Measurements from ENCODE around the gene SS18L1.
"Not testable (repeated sequence)": the region's sequence is repeated elsewhere in the genome, so short reads cannot be mapped to it uniquely, and the experiment has no call there.

SS18L1 gene

GRCh38 chr20:62138912-62139311 lies 4.7 kb upstream of the SS18L1 start:
- DNase-seq = no peak

GRCh38 chr20:62139636-62140035 lies 3.9 kb upstream of the SS18L1 start:
- DNase-seq = no peak

GRCh38 chr20:62141043-62141396 lies 2.5 kb upstream of the SS18L1 start:
- DNase-seq = no peak

GRCh38 chr20:62141397-62142251 lies 1.9 kb upstream of the SS18L1 start:
- DNase-seq = no peak

- no peak for DNase-seq
Measured at GRCh38 chr20:62142252-62143080, 1.1 kb upstream of the SS18L1 start.

GRCh38 chr20:62143957-62144825 lies 622 bp downstream of the SS18L1 start:
- peak; percentile 24 for DNase-seq

GRCh38 chr20:62145688-62146018 lies 2.1 kb downstream of the SS18L1 start:
- no peak for DNase-seq

GRCh38 chr20:62146019-62146755 lies 2.6 kb downstream of the SS18L1 start:
- DNase-seq = no peak

- no peak for DNase-seq
Measured at GRCh38 chr20:62147125-62147524, 3.6 kb downstream of the SS18L1 start.

GRCh38 chr20:62147528-62147927 lies 4.0 kb downstream of the SS18L1 start:
- no peak for DNase-seq

GRCh38 chr20:62148383-62148782 lies 4.8 kb downstream of the SS18L1 start:
- DNase-seq = not testable (repeated sequence)

GRCh38 chr20:62148908-62149314 lies 5.3 kb downstream of the SS18L1 start:
- no peak for DNase-seq

- DNase-seq = no peak
Measured at GRCh38 chr20:62149532-62150309, 6.2 kb downstream of the SS18L1 start.

- DNase-seq = no peak
Measured at GRCh38 chr20:62150310-62150575, 6.7 kb downstream of the SS18L1 start.

GRCh38 chr20:62151225-62151624 lies 7.7 kb downstream of the SS18L1 start:
- DNase-seq = no peak

GRCh38 chr20:62151835-62152364 lies 8.3 kb downstream of the SS18L1 start:
- DNase-seq = no peak

- no peak for DNase-seq
Measured at GRCh38 chr20:62155428-62156253, 12.1 kb downstream of the SS18L1 start.

- DNase-seq = no peak
Measured at GRCh38 chr20:62156254-62156556, 12.6 kb downstream of the SS18L1 start.

GRCh38 chr20:62156592-62157386 lies 13.2 kb downstream of the SS18L1 start:
- no peak for DNase-seq
